Sigmoid colon (tissue), 7 donors: Measurements from ENCODE around the gene DYDC1. TPM values are rescaled to one million over a fixed set of nuclear protein-coding genes. Genes with fewer than 3 reads are reported as not detected.

Experiments used
- DNase-seq: peaks from one replicate; pipeline ENCODE4 v3.0.0-alpha.2; 2019
- H3K27ac ChIP-seq, 4 donors: fragments of 200-600 bp; sonication (generic); one replicate each; pipeline ENCODE4 v1.5.1; 2016 to 2019; ENCODE audit warnings: mild to moderate bottlenecking in 1 of 4
- H3K27me3 ChIP-seq, 3 donors: fragments of 200-600 bp; sonication (generic); one replicate each; pipeline ENCODE4 v1.5.1; 2019; ENCODE audit warnings: mild to moderate bottlenecking in 1 of 3
- H3K36me3 ChIP-seq, 4 donors: fragments of 200-600 bp; sonication (generic); one replicate each; pipeline ENCODE4 v1.5.1; 2016 to 2019
- H3K4me1 ChIP-seq, 4 donors: fragments of 200-600 bp; sonication (generic); one replicate each; pipeline ENCODE4 v1.5.1; 2017 to 2019
- H3K4me3 ChIP-seq, 4 donors: fragments of 200-600 bp; sonication (generic); one replicate each; pipeline ENCODE4 v1.5.1; 2017 to 2019; ENCODE audit warnings: mild to moderate bottlenecking in 2 of 4, moderate library complexity in 1 of 4
- H3K9me3 ChIP-seq, 4 donors: fragments of 200-600 bp in 3 of 4; sonication (generic) in 3 of 4; one replicate each; pipeline versions ENCODE4 v1.5.1 to v1.6.1; 2013 to 2019
- EP300 ChIP-seq, 4 donors: sonication (generic); formaldehyde crosslinking; IDR thresholded peaks; one replicate each; pipeline ENCODE4 v1.6.1; 2017; ENCODE audit warnings: antibody characterized with exemption in 4 of 4
- POLR2A ChIP-seq, 2 donors: fragments of 450-650 bp; IDR thresholded peaks; one replicate each; pipeline ENCODE4 v1.6.1; 2016; ENCODE audit warnings: antibody characterized with exemption in 2 of 2, mild to moderate bottlenecking in 2 of 2, moderate library complexity in 2 of 2
- POLR2AphosphoS5 ChIP-seq, 4 donors: sonication (generic); formaldehyde crosslinking; IDR thresholded peaks; one replicate each; pipeline ENCODE4 v1.6.1; 2017; ENCODE audit warnings: antibody characterized with exemption in 4 of 4
- WGBS, 2 donors: extraction: QIAGEN DNeasy Blood & Tissue Kit; methylation state at CpG; one replicate each; pipeline ENCODE4 v1.1.7; 2013; 5-methylcytosine and 5-hydroxymethylcytosine counted together
- intact Hi-C: fragments of 100-400 bp; cut with DNase I; formaldehyde crosslinking; loops from one replicate; pipeline ENCODE4 v1.15.1; 2023
- polyA plus RNA-seq, 3 donors: library from polyadenylated mRNA; stranded (reverse); fragments of 200-250 nt; gene quantifications; one replicate each; pipeline ENCODE4 v1.2.3, GENCODE V29; 2013
- total RNA-seq, 4 donors: library from RNA; depleted of rRNA; stranded (reverse); fragments of >200 nt; gene quantifications; one replicate each; pipeline ENCODE4 v1.1.0, GENCODE V29; 2016
- TF ChIP-seq, protein P1 (sequence below), 4 experiments: fragments of 450-650 bp in 3 of 4; fragments of 200-600 bp in 1 of 4; IDR thresholded peaks; one replicate each; pipeline ENCODE4 v1.5.1; 2016 to 2019; ENCODE audit warnings: antibody characterized with exemption in 4 of 4, mild to moderate bottlenecking in 3 of 4, moderate library complexity in 2 of 4
- donor health status: healthy with polysubstance abuse.
- donor health status: Bipolar disorder and iron deficiency.
- donor health status: healthy.

Gene DYDC1
- total and polyA plus RNA-seq, 7 donors: not detected

DNA sequence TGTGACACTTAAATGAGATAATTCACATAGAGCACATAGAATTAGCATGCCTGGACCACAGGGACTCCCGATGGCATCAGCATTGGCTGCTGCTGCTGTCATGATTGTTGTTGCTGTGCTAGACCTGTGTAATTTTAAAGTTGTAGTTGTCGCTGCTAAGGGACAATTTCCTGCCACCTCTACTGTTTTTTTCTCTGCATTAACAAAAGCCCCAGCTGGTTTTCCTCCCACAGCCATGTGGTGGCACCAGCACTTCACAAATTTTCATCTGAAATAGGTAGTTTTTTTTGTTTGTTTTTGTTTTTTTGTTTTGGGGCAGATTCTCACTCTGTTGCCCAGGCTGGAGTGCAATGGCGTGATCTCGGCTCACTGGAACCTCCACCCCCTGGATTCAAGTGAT, 26.4 kb upstream of the DYDC1 start:
- H3K4me3 ChIP-seq: no peak overlapping the region
- intact Hi-C loops: loop anchor here (2.0 to 5.0 kb wide), 2 partner anchors 69 to 122 kb away; partner anchors contain the start of gene TSPAN14
- DNase-seq: no peak
- H3K27ac ChIP-seq: no peak overlapping the region
- no peaks in the 10 kb centered on the region for H3K27me3 ChIP-seq
- H3K9me3 ChIP-seq: no peaks in the 10 kb centered on the region
- H3K36me3 ChIP-seq: no peaks in the 10 kb centered on the region
- no peaks in the 10 kb centered on the region for H3K4me1 ChIP-seq
- 4 to 7% methylated on average over 4 of the region's 4 CpGs for WGBS, 2 donors
- TF ChIP-seq, protein P1, sequence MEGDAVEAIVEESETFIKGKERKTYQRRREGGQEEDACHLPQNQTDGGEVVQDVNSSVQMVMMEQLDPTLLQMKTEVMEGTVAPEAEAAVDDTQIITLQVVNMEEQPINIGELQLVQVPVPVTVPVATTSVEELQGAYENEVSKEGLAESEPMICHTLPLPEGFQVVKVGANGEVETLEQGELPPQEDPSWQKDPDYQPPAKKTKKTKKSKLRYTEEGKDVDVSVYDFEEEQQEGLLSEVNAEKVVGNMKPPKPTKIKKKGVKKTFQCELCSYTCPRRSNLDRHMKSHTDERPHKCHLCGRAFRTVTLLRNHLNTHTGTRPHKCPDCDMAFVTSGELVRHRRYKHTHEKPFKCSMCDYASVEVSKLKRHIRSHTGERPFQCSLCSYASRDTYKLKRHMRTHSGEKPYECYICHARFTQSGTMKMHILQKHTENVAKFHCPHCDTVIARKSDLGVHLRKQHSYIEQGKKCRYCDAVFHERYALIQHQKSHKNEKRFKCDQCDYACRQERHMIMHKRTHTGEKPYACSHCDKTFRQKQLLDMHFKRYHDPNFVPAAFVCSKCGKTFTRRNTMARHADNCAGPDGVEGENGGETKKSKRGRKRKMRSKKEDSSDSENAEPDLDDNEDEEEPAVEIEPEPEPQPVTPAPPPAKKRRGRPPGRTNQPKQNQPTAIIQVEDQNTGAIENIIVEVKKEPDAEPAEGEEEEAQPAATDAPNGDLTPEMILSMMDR (IDR thresholded peaks at IDR 0.05): peak; percentile 39 to 49 (median 46)
- no peak for TF ChIP-seq EP300 (IDR thresholded peaks at IDR 0.05)
- no peak for TF ChIP-seq POLR2A (IDR thresholded peaks at IDR 0.05)

DNA sequence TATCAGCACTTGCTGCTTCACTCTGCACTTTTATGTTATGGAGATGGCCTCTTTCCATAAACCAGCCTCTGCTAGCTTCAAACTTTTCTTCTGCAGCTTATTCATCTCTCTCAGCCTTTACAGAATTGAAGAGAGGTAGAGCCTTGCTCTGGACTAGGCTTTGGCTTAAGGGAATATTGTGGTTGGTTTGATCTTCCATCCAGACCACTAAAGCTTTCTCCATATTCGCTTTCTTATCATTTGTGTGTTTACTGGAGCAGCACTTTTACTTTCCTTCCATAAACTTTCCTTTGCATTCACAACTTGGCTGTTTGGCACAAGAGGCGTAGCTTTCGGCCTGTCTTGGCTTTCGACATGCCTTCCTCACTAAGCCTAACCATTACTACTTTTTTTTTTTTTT, 23.6 kb upstream of the DYDC1 start:
- TF ChIP-seq, protein P1 (IDR thresholded peaks at IDR 0.05): no peak
- TF ChIP-seq POLR2AphosphoS5 (IDR thresholded peaks at IDR 0.05) (no peak), POLR2A (IDR thresholded peaks at IDR 0.05) (no peak), EP300 (IDR thresholded peaks at IDR 0.05) (no peak)
- no peaks in the 10 kb centered on the region for H3K27me3 ChIP-seq
- H3K27ac ChIP-seq: no peak overlapping the region
- no peaks in the 10 kb centered on the region for H3K4me1 ChIP-seq
- no peak for DNase-seq
- intact Hi-C loops: loop anchor here (5.0 kb wide), 1 partner anchor 72 kb away; the partner anchor contains the start of gene TSPAN14
- H3K36me3 ChIP-seq: no peaks in the 10 kb centered on the region
- no peak overlapping the region for H3K4me3 ChIP-seq
- H3K9me3 ChIP-seq: no peaks in the 10 kb centered on the region
- 78 to 80% methylated on average over 4 of the region's 4 CpGs for WGBS, 2 donors

GRCh38 chr10:80379701-80380100, 23.1 kb upstream of the DYDC1 start:
- 26 to 49% methylated on average over 3 of the region's 3 CpGs for WGBS, 2 donors
- intact Hi-C loops: loop anchor here (5.0 kb wide), 1 partner anchor 73 kb away; the partner anchor contains the start of gene TSPAN14
- H3K4me1 ChIP-seq: no peaks in the 10 kb centered on the region
- no peaks in the 10 kb centered on the region for H3K9me3 ChIP-seq
- H3K27ac ChIP-seq: no peak overlapping the region
- DNase-seq: no peak
- no peak overlapping the region for H3K4me3 ChIP-seq
- no peaks in the 10 kb centered on the region for H3K36me3 ChIP-seq
- H3K27me3 ChIP-seq: no peaks in the 10 kb centered on the region
- TF ChIP-seq POLR2AphosphoS5 (IDR thresholded peaks at IDR 0.05) (no peak), EP300 (IDR thresholded peaks at IDR 0.05) (no peak), POLR2A (IDR thresholded peaks at IDR 0.05) (no peak)
- TF ChIP-seq, protein P1 (IDR thresholded peaks at IDR 0.05): no peak

DNA sequence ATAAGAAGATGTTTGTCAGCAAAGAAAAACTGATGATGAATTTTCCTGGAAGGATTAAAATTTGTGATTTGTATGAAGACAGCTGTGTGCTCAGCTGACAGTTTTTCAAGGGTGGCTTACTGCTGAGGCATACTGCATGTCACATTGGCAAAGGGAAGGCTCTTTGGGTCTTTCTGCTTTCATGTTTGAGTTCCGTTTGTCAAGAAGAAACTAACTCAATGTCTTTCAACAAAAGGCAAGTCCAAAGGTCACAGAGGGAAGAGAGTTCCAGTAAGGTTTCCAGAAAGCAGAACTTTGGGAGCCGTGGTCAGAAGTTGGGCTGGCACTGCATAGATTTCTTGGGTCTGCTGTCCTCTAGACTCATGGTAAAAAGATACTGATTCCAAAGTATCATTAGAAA, 16.9 kb upstream of the DYDC1 start:
- Histone ChIP-seq H3K27me3 (no peaks in the 10 kb centered on the region), H3K4me1 (no peaks in the 10 kb centered on the region), H3K9me3 (no peaks in the 10 kb centered on the region), H3K4me3 (no peak overlapping the region), H3K36me3 (no peaks in the 10 kb centered on the region), H3K27ac (no peak overlapping the region)
- WGBS, 2 donors: 43 to 55% methylated on average over 2 of the region's 2 CpGs
- intact Hi-C loops: no loop called here
- DNase-seq: no peak
- TF ChIP-seq POLR2AphosphoS5 (IDR thresholded peaks at IDR 0.05) (no peak), POLR2A (IDR thresholded peaks at IDR 0.05) (no peak), EP300 (IDR thresholded peaks at IDR 0.05) (no peak)
- TF ChIP-seq, protein P1 (IDR thresholded peaks at IDR 0.05): no peak

DNA sequence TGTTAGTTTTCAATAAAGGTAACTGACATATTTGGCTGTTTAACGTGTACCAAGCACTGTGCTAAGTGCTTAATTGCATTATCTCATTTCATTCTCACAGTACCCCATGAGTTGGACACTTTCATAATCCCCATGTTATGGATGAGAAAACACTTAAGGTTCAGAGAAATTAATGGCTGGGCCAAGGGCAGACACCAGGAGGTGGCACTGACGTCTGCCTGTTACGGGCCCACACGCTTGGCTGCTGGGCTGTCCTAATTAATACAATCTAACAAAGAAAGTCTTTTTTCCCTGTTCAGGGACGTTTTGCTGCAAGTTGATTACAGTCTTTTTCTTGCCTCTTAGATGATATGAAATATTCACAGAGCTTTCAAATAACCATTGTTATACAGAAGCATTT, 16.1 kb upstream of the DYDC1 start:
- WGBS, 2 donors: 89 to 90% methylated on average over 5 of the region's 5 CpGs
- Histone ChIP-seq H3K4me3 (no peak overlapping the region), H3K36me3 (no peaks in the 10 kb centered on the region), H3K27ac (no peak overlapping the region), H3K27me3 (no peaks in the 10 kb centered on the region), H3K9me3 (peaks cover 0 to 4% (median 1%) of the 10 kb centered on the region in 4 donors), H3K4me1 (no peaks in the 10 kb centered on the region)
- no peak for DNase-seq
- no peak for TF ChIP-seq POLR2AphosphoS5 (IDR thresholded peaks at IDR 0.05)
- TF ChIP-seq, protein P1 (IDR thresholded peaks at IDR 0.05): no peak
- TF ChIP-seq POLR2A (IDR thresholded peaks at IDR 0.05): no peak
- no peak for TF ChIP-seq EP300 (IDR thresholded peaks at IDR 0.05)
- intact Hi-C loops: no loop called here
